HepG2 (cell line): ENCODE data around the gene TMEM187. TPM values are rescaled to one million over a fixed set of nuclear protein-coding genes. Genes with fewer than 3 reads are reported as not detected.
A peak's percentile ranks its signal among the peaks of the same experiment; 100 is the strongest.

Experiments
- ATAC-seq: fragments of 200-7000 bp; cut with Tn5 transposase; 3 replicates; pipeline ENCODE4 v1.9.1; 2020; ENCODE audit warnings: mild to moderate bottlenecking, moderate library complexity
- BruUV-seq: library from RNA; stranded (reverse); fragments of 400-500 nt; replicated peaks from 2 replicates; lab custom pipeline; 2021; lab: Mats Ljungman, UMichigan
- CTCF ChIA-PET: fragments of 300-600 bp; formaldehyde crosslinking; extraction: SDS; loops from one replicate; lab custom pipeline; 2021; ENCODE audit warnings: low total read pairs, inconsistent platforms, low intra/inter-chr PET ratio; lab: Yijun Ruan, JAX
- POLR2A ChIA-PET: fragments of 350-600 bp; sonication (Branson Sonifier 250); formaldehyde crosslinking; loops from one replicate; lab custom pipeline; 2020; ENCODE audit warnings: antibody characterized with exemption, inconsistent platforms; lab: Yijun Ruan, JAX
- DNase-seq: peaks from one replicate; pipeline ENCODE4 v3.0.0-alpha.2; 2015; ENCODE audit warnings: low spot score
- FAIRE-seq: peaks from 3 replicates; lab custom pipeline; 2011; peaks lifted over from hg19 to GRCh38; lab: Jason Lieb, UNC
- H2AFZ ChIP-seq: one replicate; pipeline ENCODE4 v1.6.1; 2011; ENCODE audit warnings: low read length, inconsistent platforms
- H3K27ac ChIP-seq: fragments of 300-600 bp; 3 replicates; pipeline ENCODE4 v1.8.0; 2011; ENCODE audit warnings: mixed run types, mild to moderate bottlenecking, mixed read lengths, low read length, inconsistent platforms; ENCODE audit not compliant: insufficient read depth; ENCODE audit errors: extremely low read length
- H3K27me3 ChIP-seq, 2 experiments: fragments of 200-600 bp in 1 of 2; 2 replicates in 1 of 2; 3 replicates in 1 of 2; pipeline versions ENCODE4 v1.6.0 to v1.8.0; 2011; ENCODE audit warnings: low read length in 2 of 2, mild to moderate bottlenecking in 2 of 2, moderate library complexity in 2 of 2, inconsistent platforms in 1 of 2; ENCODE audit not compliant: insufficient read depth in 2 of 2, control insufficient read depth in 1 of 2
- H3K36me3 ChIP-seq, 2 experiments: fragments of 200-600 bp in 1 of 2; replicated peaks in 1 of 2; 2 replicates in 1 of 2; 3 replicates in 1 of 2; pipeline versions ENCODE4 v1.5.1 to v1.8.0; 2011; ENCODE audit warnings: low read length in 2 of 2, inconsistent platforms in 1 of 2; ENCODE audit not compliant: insufficient read depth in 2 of 2, control insufficient read depth in 1 of 2
- H3K4me1 ChIP-seq: 2 replicates; pipeline ENCODE4 v1.5.1; 2012; ENCODE audit warnings: low read length, inconsistent platforms; ENCODE audit not compliant: insufficient read depth
- H3K4me2 ChIP-seq: 2 replicates; pipeline ENCODE4 v1.6.0; 2011; ENCODE audit warnings: low read depth, low read length, inconsistent platforms
- H3K4me3 ChIP-seq, 3 experiments: fragments of 200-600 bp in 1 of 3; sonication (generic), shearing (Covaris generic) in 1 of 3; replicated peaks in 1 of 3; 2 replicates each; pipeline ENCODE4 v1.5.1; 2011 to 2016; ENCODE audit warnings: low read length in 3 of 3, inconsistent platforms in 2 of 3, low read depth in 2 of 3, mild to moderate bottlenecking in 2 of 3, control low read depth in 1 of 3, mixed read lengths in 1 of 3; ENCODE audit not compliant: insufficient read depth in 1 of 3
- H3K79me2 ChIP-seq: one replicate; pipeline ENCODE4 v1.6.1; 2011; ENCODE audit warnings: low read length, inconsistent platforms; ENCODE audit not compliant: insufficient read depth
- H3K9ac ChIP-seq: 2 replicates; pipeline ENCODE4 v1.6.0; 2011; ENCODE audit warnings: mild to moderate bottlenecking, low read depth, low read length, inconsistent platforms; ENCODE audit not compliant: insufficient read depth
- H3K9me3 ChIP-seq: 2 replicates; pipeline ENCODE4 v1.5.1; 2012; ENCODE audit warnings: mild to moderate bottlenecking, low read length
- H4K20me1 ChIP-seq: 2 replicates; pipeline ENCODE4 v1.6.0; 2011; ENCODE audit warnings: inconsistent platforms, mild to moderate bottlenecking, low read length, moderate library complexity; ENCODE audit not compliant: insufficient read depth
- AGO2 ChIP-seq: fragments of 200-400 bp; formaldehyde crosslinking; optimal IDR thresholded peaks from 2 replicates; pipeline ENCODE3; 2017; ENCODE audit warnings: mild to moderate bottlenecking, low read depth, low read length, moderate library complexity
- CREM ChIP-seq, 2 experiments: sonication (generic) in 1 of 2; formaldehyde crosslinking in 1 of 2; IDR thresholded peaks; 2 replicates each; pipeline versions ENCODE4 v1.4.0 to v1.6.1; 2016 to 2020; ENCODE audit warnings: antibody characterized with exemption in 1 of 2, mild to moderate bottlenecking in 1 of 2, missing genetic modification reagents in 1 of 2
- DNMT3B ChIP-seq: conservative IDR thresholded peaks from 2 replicates; pipeline ENCODE4 v1.6.1; 2016; ENCODE audit warnings: missing biosample characterization, control low read depth
- HNRNPL ChIP-seq: fragments of 200-400 bp; formaldehyde crosslinking; IDR thresholded peaks from 2 replicates; pipeline ENCODE4 v1.6.1; 2017; ENCODE audit warnings: mild to moderate bottlenecking, low read depth, low read length
- RBFOX2 ChIP-seq: fragments of 200-400 bp; formaldehyde crosslinking; IDR thresholded peaks from 2 replicates; pipeline ENCODE4 v1.6.1; 2017; ENCODE audit warnings: low read depth, mild to moderate bottlenecking, low read length
- WIZ ChIP-seq: sonication (generic); formaldehyde crosslinking; IDR thresholded peaks from 2 replicates; pipeline ENCODE4 v1.5.1; 2020; ENCODE audit warnings: mild to moderate bottlenecking, missing genetic modification reagents
- ZNF30 ChIP-seq: sonication (generic); formaldehyde crosslinking; IDR thresholded peaks from 2 replicates; pipeline ENCODE4 v1.5.0; 2020; ENCODE audit warnings: mild to moderate bottlenecking, missing genetic modification reagents
- ZNF333 ChIP-seq: sonication (generic); formaldehyde crosslinking; IDR thresholded peaks from 2 replicates; pipeline ENCODE4 v1.4.0; 2020; ENCODE audit warnings: mild to moderate bottlenecking, missing genetic modification reagents, borderline replicate concordance
- ZNF577 ChIP-seq: sonication (generic); formaldehyde crosslinking; IDR thresholded peaks from 2 replicates; pipeline ENCODE4 v1.4.0; 2020; ENCODE audit warnings: mild to moderate bottlenecking, low read depth, missing genetic modification reagents, borderline replicate concordance
- ZSCAN30 ChIP-seq: sonication (generic); formaldehyde crosslinking; IDR thresholded peaks from 2 replicates; pipeline ENCODE4 v1.5.0; 2020; ENCODE audit warnings: mild to moderate bottlenecking, missing genetic modification reagents
- WGBS: methylation state at CpG from one replicate; pipeline ENCODE4 v1.1.6; 2017; ENCODE audit warnings: low lambda C conversion rate; 5-methylcytosine and 5-hydroxymethylcytosine counted together
- in situ Hi-C: cut with HindIII; loops from 2 replicates; pipeline ENCODE4 v1.10.0; 2017; ENCODE audit warnings: low pct_unique_long_range_greater_than_20kb; ENCODE audit not compliant: extremely low pct_ligation_motif_present
- intact Hi-C: fragments of 100-400 bp; cut with micrococcal nuclease; formaldehyde crosslinking; loops from one replicate; pipeline ENCODE4 v1.10.0; 2022; ENCODE audit not compliant: unreplicated experiment
- polyA plus RNA-seq, 8 experiments: library from polyadenylated mRNA; depleted of rRNA in 3 of 8; stranded (reverse) in 7 of 8; unstranded in 1 of 8; fragments of >200 nt; fragmentation: Illumina TruSeq in 4 of 8; extraction: Trizol in 4 of 8; gene quantifications; 2 replicates each; pipeline versions ENCODE4 v1.2.1 to v1.2.3, GENCODE V29; 2011 to 2016; ENCODE audit warnings: low read depth in 4 of 8, missing spikeins in 1 of 8, mixed read lengths in 1 of 8; ENCODE audit not compliant: insufficient read depth in 1 of 8
- total RNA-seq, 5 experiments: library from RNA; depleted of rRNA; stranded (reverse); fragments of >200 nt; fragmentation: Illumina TruSeq; extraction: Trizol; gene quantifications; 2 replicates each; pipeline ENCODE4 v1.2.3, GENCODE V29; 2016; ENCODE audit warnings: low read depth in 1 of 5
- TF ChIP-seq, protein P1 (sequence below): sonication (generic); formaldehyde crosslinking; IDR thresholded peaks from 2 replicates; pipeline ENCODE4 v1.4.0; 2020; ENCODE audit warnings: missing genetic modification reagents
- TF ChIP-seq, protein P2 (sequence below): sonication (generic); formaldehyde crosslinking; IDR thresholded peaks from 2 replicates; pipeline ENCODE4 v1.5.0; 2020; ENCODE audit warnings: missing genetic modification reagents
- TF ChIP-seq, protein P3 (sequence below): sonication (generic); formaldehyde crosslinking; IDR thresholded peaks from 2 replicates; pipeline ENCODE4 v1.8.1; 2023; ENCODE audit warnings: mild to moderate bottlenecking, missing genetic modification reagents
- TF ChIP-seq, protein P4 (sequence below): sonication (generic); formaldehyde crosslinking; IDR thresholded peaks from 2 replicates; pipeline ENCODE4 v1.4.0; 2020; ENCODE audit warnings: missing genetic modification reagents

TMEM187 gene
- total and polyA plus RNA-seq, 2 of the 13 experiments (the other 11 are each of a cell fraction or from before 2014, with no cell fraction given) = 2.2 to 6.2 TPM

DNA sequence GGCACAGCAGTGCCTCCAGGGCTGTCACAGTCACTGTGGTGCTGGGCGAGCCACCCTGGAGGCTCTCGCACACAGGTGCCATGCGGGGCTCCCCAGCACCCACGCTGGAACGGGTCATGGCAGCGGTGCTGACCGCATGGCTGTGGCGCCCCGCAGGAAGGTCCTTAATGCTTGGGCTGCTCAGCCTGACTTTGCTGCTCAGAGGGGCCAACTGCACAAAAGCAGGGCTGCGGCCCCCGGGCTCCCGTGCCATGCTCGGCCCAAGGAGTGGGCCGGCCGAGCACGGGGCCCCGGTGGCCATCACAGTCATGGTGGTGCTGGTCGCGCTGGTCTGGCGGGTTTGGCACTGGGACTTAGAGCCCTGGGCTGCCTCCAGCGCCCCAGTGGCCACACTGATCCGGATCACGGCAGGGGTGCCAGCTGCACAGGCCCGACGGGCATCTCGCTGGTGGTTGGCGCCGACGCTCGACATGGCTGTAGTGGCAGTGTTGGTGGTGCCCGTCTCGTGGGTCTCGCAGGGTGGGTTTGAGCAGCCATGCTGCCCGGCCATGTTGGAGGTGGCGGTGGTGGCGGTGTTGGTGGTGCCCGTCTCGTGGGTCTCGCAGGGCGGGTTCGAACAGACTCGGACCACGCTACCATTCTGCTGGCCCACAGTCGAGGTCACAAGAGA lies 17.9 kb upstream of the TMEM187 start:
- H2AFZ ChIP-seq = no peak overlapping the region
- no peaks in the 10 kb centered on the region for H3K79me2 ChIP-seq
- POLR2A ChIA-PET = no interaction called here
- no peaks in the 10 kb centered on the region for H3K9me3 ChIP-seq
- H3K27ac ChIP-seq = no peak overlapping the region
- no peak overlapping the region for H3K4me2 ChIP-seq
- no peak overlapping the region for H3K4me3 ChIP-seq
- no peak for FAIRE-seq
- BruUV-seq = no TSS peak
- WGBS = 100% methylated on average over 7 of the region's 44 CpGs
- H4K20me1 ChIP-seq = 0 out of 2 replicates have a peak, but pooled peaks cover 2% of the 10 kb centered on the region
- intact Hi-C loops = no loop called here
- in situ Hi-C loops = no loop called here
- DNase-seq = no peak
- CTCF ChIA-PET = no interaction called here
- no peaks in the 10 kb centered on the region for H3K4me1 ChIP-seq
- no peak overlapping the region for H3K9ac ChIP-seq
- ATAC-seq = peak; percentile 3
- H3K27me3 ChIP-seq = no peaks in the 10 kb centered on the region
- H3K36me3 ChIP-seq = peaks cover 22 to 73% of the 10 kb centered on the region in 2 experiments; a peak in 4 of 5 replicates
- TF ChIP-seq DNMT3B (CRISPR knock-in tag) (no peak), ZNF577 (CRISPR knock-in tag) (no peak), HNRNPL (peak; percentile 83; the same call in 1 of the 2 replicates), ZSCAN30 (no peak), RBFOX2 (peak; percentile 47), AGO2 (peak; percentile 48), ZNF30 (CRISPR knock-in tag) (no peak), WIZ (CRISPR knock-in tag) (no peak), ZNF333 (no peak), CREM (IDR thresholded peaks at IDR 0.05) (no peak), CREM (CRISPR knock-in tag; IDR thresholded peaks at IDR 0.05) (no peak)
- TF ChIP-seq, protein P1, sequence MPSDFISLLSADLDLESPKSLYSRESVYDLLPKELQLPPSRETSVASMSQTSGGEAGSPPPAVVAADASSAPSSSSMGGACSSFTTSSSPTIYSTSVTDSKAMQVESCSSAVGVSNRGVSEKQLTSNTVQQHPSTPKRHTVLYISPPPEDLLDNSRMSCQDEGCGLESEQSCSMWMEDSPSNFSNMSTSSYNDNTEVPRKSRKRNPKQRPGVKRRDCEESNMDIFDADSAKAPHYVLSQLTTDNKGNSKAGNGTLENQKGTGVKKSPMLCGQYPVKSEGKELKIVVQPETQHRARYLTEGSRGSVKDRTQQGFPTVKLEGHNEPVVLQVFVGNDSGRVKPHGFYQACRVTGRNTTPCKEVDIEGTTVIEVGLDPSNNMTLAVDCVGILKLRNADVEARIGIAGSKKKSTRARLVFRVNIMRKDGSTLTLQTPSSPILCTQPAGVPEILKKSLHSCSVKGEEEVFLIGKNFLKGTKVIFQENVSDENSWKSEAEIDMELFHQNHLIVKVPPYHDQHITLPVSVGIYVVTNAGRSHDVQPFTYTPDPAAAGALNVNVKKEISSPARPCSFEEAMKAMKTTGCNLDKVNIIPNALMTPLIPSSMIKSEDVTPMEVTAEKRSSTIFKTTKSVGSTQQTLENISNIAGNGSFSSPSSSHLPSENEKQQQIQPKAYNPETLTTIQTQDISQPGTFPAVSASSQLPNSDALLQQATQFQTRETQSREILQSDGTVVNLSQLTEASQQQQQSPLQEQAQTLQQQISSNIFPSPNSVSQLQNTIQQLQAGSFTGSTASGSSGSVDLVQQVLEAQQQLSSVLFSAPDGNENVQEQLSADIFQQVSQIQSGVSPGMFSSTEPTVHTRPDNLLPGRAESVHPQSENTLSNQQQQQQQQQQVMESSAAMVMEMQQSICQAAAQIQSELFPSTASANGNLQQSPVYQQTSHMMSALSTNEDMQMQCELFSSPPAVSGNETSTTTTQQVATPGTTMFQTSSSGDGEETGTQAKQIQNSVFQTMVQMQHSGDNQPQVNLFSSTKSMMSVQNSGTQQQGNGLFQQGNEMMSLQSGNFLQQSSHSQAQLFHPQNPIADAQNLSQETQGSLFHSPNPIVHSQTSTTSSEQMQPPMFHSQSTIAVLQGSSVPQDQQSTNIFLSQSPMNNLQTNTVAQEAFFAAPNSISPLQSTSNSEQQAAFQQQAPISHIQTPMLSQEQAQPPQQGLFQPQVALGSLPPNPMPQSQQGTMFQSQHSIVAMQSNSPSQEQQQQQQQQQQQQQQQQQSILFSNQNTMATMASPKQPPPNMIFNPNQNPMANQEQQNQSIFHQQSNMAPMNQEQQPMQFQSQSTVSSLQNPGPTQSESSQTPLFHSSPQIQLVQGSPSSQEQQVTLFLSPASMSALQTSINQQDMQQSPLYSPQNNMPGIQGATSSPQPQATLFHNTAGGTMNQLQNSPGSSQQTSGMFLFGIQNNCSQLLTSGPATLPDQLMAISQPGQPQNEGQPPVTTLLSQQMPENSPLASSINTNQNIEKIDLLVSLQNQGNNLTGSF (CRISPR knock-in tag) = no peak
- TF ChIP-seq, protein P2, sequence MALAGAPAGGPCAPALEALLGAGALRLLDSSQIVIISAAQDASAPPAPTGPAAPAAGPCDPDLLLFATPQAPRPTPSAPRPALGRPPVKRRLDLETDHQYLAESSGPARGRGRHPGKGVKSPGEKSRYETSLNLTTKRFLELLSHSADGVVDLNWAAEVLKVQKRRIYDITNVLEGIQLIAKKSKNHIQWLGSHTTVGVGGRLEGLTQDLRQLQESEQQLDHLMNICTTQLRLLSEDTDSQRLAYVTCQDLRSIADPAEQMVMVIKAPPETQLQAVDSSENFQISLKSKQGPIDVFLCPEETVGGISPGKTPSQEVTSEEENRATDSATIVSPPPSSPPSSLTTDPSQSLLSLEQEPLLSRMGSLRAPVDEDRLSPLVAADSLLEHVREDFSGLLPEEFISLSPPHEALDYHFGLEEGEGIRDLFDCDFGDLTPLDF (CRISPR knock-in tag) = no peak
- TF ChIP-seq, protein P3, sequence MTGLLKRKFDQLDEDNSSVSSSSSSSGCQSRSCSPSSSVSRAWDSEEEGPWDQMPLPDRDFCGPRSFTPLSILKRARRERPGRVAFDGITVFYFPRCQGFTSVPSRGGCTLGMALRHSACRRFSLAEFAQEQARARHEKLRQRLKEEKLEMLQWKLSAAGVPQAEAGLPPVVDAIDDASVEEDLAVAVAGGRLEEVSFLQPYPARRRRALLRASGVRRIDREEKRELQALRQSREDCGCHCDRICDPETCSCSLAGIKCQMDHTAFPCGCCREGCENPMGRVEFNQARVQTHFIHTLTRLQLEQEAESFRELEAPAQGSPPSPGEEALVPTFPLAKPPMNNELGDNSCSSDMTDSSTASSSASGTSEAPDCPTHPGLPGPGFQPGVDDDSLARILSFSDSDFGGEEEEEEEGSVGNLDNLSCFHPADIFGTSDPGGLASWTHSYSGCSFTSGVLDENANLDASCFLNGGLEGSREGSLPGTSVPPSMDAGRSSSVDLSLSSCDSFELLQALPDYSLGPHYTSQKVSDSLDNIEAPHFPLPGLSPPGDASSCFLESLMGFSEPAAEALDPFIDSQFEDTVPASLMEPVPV (CRISPR knock-in tag) = no peak
- TF ChIP-seq, protein P4, sequence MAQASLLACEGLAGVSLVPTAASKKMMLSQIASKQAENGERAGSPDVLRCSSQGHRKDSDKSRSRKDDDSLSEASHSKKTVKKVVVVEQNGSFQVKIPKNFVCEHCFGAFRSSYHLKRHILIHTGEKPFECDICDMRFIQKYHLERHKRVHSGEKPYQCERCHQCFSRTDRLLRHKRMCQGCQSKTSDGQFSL (CRISPR knock-in tag) = no peak
